ENCODE measurements around the gene SMAP2. TPM values are rescaled to one million over a fixed set of nuclear protein-coding genes. Genes with fewer than 3 reads are reported as not detected.

The SMAP2 gene
- total RNA-seq, 1 experiment from 2014 or later: 6.8 TPM

DNA sequence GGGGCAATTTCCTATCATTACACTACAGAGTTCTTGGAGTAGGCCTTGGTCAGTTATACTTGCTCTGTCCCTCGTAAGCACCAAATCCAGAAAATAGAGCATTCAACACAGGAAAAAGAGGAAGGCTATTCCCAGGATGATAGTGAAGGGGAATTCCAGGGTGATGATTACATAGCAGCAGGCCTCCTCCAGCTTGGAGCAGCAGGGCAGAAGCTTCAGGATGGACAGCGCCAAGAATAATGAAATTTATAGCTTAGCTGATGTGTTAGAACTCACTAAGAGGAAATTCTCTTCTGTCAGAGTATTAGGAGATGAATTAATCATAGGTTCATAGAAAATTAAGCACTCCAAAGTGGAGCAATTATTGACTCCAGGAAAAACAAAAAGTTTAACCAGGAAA lies 10.8 kb upstream of the SMAP2 start:
- Histone ChIP-seq H3K9me3 (no peaks in the 10 kb centered on the region), H3K27me3 (replicated peaks; ENCODE audit: control insufficient read depth, insufficient read depth, low read length) (no peaks in the 10 kb centered on the region), H3K4me3 (ENCODE audit: low read depth, low read length) (no peak overlapping the region), H3K4me1 (no peaks in the 10 kb centered on the region), H3K36me3 (ENCODE audit: control insufficient read depth, insufficient read depth, low read length) (no peaks in the 10 kb centered on the region)
- Mint-ChIP-seq H3K36me3 (ENCODE audit: insufficient read depth, unreplicated experiment) (no peaks in the 10 kb centered on the region), H3K27me3 (ENCODE audit: insufficient read depth, unreplicated experiment) (no peaks in the 10 kb centered on the region), H3K27ac (ENCODE audit: unreplicated experiment) (no peak overlapping the region), H3K9me3 (ENCODE audit: unreplicated experiment) (peaks cover 9% of the 10 kb centered on the region), H3K4me3 (ENCODE audit: unreplicated experiment) (no peak overlapping the region), H3K4me1 (ENCODE audit: low read depth, unreplicated experiment) (no peaks in the 10 kb centered on the region)
- no peak for DNase-seq
- CTCF ChIA-PET: no interaction called here
- intact Hi-C loops (cut with micrococcal nuclease; ENCODE audit: unreplicated experiment): no loop called here
- POLR2A ChIA-PET: no interaction called here
- no TSS peak for BruUV-seq (replicated peaks)
- TF ChIP-seq, protein P1, sequence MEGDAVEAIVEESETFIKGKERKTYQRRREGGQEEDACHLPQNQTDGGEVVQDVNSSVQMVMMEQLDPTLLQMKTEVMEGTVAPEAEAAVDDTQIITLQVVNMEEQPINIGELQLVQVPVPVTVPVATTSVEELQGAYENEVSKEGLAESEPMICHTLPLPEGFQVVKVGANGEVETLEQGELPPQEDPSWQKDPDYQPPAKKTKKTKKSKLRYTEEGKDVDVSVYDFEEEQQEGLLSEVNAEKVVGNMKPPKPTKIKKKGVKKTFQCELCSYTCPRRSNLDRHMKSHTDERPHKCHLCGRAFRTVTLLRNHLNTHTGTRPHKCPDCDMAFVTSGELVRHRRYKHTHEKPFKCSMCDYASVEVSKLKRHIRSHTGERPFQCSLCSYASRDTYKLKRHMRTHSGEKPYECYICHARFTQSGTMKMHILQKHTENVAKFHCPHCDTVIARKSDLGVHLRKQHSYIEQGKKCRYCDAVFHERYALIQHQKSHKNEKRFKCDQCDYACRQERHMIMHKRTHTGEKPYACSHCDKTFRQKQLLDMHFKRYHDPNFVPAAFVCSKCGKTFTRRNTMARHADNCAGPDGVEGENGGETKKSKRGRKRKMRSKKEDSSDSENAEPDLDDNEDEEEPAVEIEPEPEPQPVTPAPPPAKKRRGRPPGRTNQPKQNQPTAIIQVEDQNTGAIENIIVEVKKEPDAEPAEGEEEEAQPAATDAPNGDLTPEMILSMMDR (IDR thresholded peaks at IDR 0.05; ENCODE audit: insufficient read depth in 1 of 2, low read depth in 1 of 2, low read length in 1 of 2, severe bottlenecking in 1 of 2, unreplicated experiment in 1 of 2): no peak

DNA sequence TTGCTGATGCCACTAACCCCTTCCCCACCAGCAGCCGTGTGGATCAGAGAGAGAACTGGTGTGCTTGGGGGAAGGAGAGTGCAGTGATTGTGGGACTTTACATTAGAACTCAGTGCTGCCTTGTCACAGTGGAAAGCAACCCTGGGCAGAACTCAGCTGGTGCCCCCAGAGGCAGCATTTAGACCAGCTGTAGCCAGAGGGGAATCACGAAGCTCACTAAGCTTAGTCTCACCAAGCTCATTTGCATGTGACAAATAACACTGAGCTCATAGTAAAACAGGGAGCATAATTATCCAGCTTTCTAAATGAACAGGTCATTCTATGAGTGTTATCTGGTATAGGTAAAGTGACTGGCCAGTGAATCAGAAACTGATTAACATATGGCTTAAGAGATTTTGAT lies 9.8 kb upstream of the SMAP2 start:
- no peaks in the 10 kb centered on the region for H3K36me3 Mint-ChIP-seq (ENCODE audit: insufficient read depth, unreplicated experiment)
- POLR2A ChIA-PET: no interaction called here
- Histone ChIP-seq H3K4me1 (no peaks in the 10 kb centered on the region), H3K27me3 (replicated peaks; ENCODE audit: control insufficient read depth, insufficient read depth, low read length) (no peaks in the 10 kb centered on the region), H3K9me3 (no peaks in the 10 kb centered on the region), H3K36me3 (ENCODE audit: control insufficient read depth, insufficient read depth, low read length) (no peaks in the 10 kb centered on the region), H3K4me3 (ENCODE audit: low read depth, low read length) (no peak overlapping the region)
- CTCF ChIA-PET: no interaction called here
- H3K9me3 Mint-ChIP-seq (ENCODE audit: unreplicated experiment): peaks cover 9% of the 10 kb centered on the region
- no peaks in the 10 kb centered on the region for H3K27me3 Mint-ChIP-seq (ENCODE audit: insufficient read depth, unreplicated experiment)
- DNase-seq: no peak
- intact Hi-C loops (cut with micrococcal nuclease; ENCODE audit: unreplicated experiment): no loop called here
- H3K27ac Mint-ChIP-seq (ENCODE audit: unreplicated experiment): no peak overlapping the region
- no peak overlapping the region for H3K4me3 Mint-ChIP-seq (ENCODE audit: unreplicated experiment)
- no TSS peak for BruUV-seq (replicated peaks)
- no peaks in the 10 kb centered on the region for H3K4me1 Mint-ChIP-seq (ENCODE audit: low read depth, unreplicated experiment)
- TF ChIP-seq, protein P1 (IDR thresholded peaks at IDR 0.05; ENCODE audit: insufficient read depth in 1 of 2, low read depth in 1 of 2, low read length in 1 of 2, severe bottlenecking in 1 of 2, unreplicated experiment in 1 of 2): no peak

DNA sequence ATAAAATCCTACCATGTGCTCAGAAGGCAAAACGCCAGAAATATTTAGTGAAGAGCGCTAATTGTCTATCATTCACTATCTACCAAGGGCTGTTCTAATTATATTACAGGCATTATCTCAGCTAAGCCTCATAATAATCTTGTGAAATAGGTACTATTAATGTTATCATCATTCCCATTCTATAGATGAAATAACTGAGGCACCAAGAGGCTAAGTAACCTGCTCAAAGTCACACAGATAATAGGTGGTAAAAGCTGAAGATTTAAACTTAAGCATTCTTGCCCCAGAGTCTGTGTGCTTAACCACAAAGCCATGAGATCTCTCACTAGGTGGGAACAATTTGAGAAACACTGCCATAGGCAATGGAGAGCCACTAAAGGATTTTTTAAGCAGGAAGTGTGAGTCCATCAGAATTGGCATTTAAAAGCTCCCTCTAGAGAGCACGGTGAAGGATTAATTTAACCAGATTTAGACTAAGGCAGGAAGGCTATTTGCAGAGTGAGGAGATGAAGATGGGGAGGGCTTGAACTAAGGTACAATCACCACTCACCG lies 1.7 kb upstream of the SMAP2 start:
- Histone ChIP-seq H3K27me3 (replicated peaks; ENCODE audit: control insufficient read depth, insufficient read depth, low read length) (no peaks in the 10 kb centered on the region), H3K4me1 (no peaks in the 10 kb centered on the region), H3K36me3 (ENCODE audit: control insufficient read depth, insufficient read depth, low read length) (no peaks in the 10 kb centered on the region), H3K9me3 (no peaks in the 10 kb centered on the region), H3K4me3 (ENCODE audit: low read depth, low read length) (no peak overlapping the region)
- CTCF ChIA-PET: no interaction called here
- intact Hi-C loops (cut with micrococcal nuclease; ENCODE audit: unreplicated experiment): no loop called here
- H3K9me3 Mint-ChIP-seq (ENCODE audit: unreplicated experiment): no peaks in the 10 kb centered on the region
- H3K4me1 Mint-ChIP-seq (ENCODE audit: low read depth, unreplicated experiment): peaks cover 12% of the 10 kb centered on the region
- no peak overlapping the region for H3K27ac Mint-ChIP-seq (ENCODE audit: unreplicated experiment)
- POLR2A ChIA-PET: no interaction called here
- no peak for DNase-seq
- BruUV-seq (replicated peaks): no TSS peak
- H3K36me3 Mint-ChIP-seq (ENCODE audit: insufficient read depth, unreplicated experiment): no peaks in the 10 kb centered on the region
- TF ChIP-seq, protein P1 (IDR thresholded peaks at IDR 0.05; ENCODE audit: insufficient read depth in 1 of 2, low read depth in 1 of 2, low read length in 1 of 2, severe bottlenecking in 1 of 2, unreplicated experiment in 1 of 2): no peak
- no peak overlapping the region for H3K4me3 Mint-ChIP-seq (ENCODE audit: unreplicated experiment)
- H3K27me3 Mint-ChIP-seq (ENCODE audit: insufficient read depth, unreplicated experiment): no peaks in the 10 kb centered on the region

Measured in Caco-2 (cell line).